HL-60 (cell line): ENCODE results near the gene CCDC28A.

Source experiments
- DNase-seq, 2 experiments: peaks; one replicate each; pipeline ENCODE4 v3.0.0-alpha.2; 2010 to 2020; ENCODE audit warnings: low read depth in 1 of 2, low spot score in 1 of 2
- H3K27ac ChIP-seq: fragments of 250-450 bp; sonication (Bioruptor Pico); replicated peaks from 2 replicates; pipeline ENCODE4 v1.5.1; 2020; ENCODE audit warnings: mild to moderate bottlenecking, moderate library complexity
- H3K27me3 ChIP-seq: fragments of 250-450 bp; sonication (Bioruptor Pico); 2 replicates; pipeline ENCODE4 v1.5.1; 2021; ENCODE audit warnings: mild to moderate bottlenecking, moderate library complexity; ENCODE audit not compliant: insufficient read depth, poor library complexity, severe bottlenecking
- H3K4me3 ChIP-seq: replicated peaks from 2 replicates; pipeline ENCODE4 v1.5.1; 2011; ENCODE audit warnings: mild to moderate bottlenecking, control low read depth, low read length; ENCODE audit not compliant: insufficient read depth
- CTCF ChIP-seq: IDR thresholded peaks from one replicate; pipeline ENCODE4 v1.5.1; 2011; ENCODE audit warnings: low read length, control low read depth, inconsistent platforms; ENCODE audit not compliant: insufficient read depth
- GABPA ChIP-seq: IDR thresholded peaks from 2 replicates; pipeline ENCODE4 v1.6.1; 2012; ENCODE audit warnings: low read depth
- POLR2AphosphoS5 ChIP-seq: IDR thresholded peaks from 2 replicates; pipeline ENCODE4 v1.6.1; 2012; ENCODE audit warnings: low read depth
- SPI1 ChIP-seq: IDR thresholded peaks from 2 replicates; pipeline ENCODE4 v1.6.1; 2012; ENCODE audit warnings: low read depth, mild to moderate bottlenecking, borderline replicate concordance
- long read RNA-seq: library from polyadenylated mRNA; unstranded; transcript quantifications from one replicate; pipeline ENCODE4 v2.0.0, GENCODE V29; 2020
- TF ChIP-seq, protein P1 (sequence below): IDR thresholded peaks from 2 replicates; pipeline ENCODE4 v1.6.1; 2012; ENCODE audit warnings: low read depth; ENCODE audit not compliant: insufficient replicate concordance

CCDC28A gene
- long read RNA-seq, transcript CCDC28A-202 (6 exons, 1,505 nt): major isoform, 160 of 172 reads
- long read RNA-seq, partial matches to known transcripts: 2 of 172 reads
- long read RNA-seq, other reads (novel, unspliced or antisense): 10 of 172 reads

GRCh38 chr6:138773177-138774091, at the start of gene CCDC28A:
Gene CCDC28A (plus strand): TSS chr6:138773769. CDS start chr6:138776121, 2,352 bp downstream.
- Histone ChIP-seq H3K27ac (peak within 1 kb of the TSS; percentile 98), H3K4me3 (peak within 1 kb of the TSS; percentile 67), H3K27me3 (no peaks in the 10 kb centered on the region)
- TF ChIP-seq GABPA (peak; percentile 86), CTCF (no peak), POLR2AphosphoS5 (peak; percentile 31; the same call in 1 of the 2 replicates), SPI1 (peak; percentile 45; the same call in 1 of the 2 replicates)
- TF ChIP-seq, protein P1, sequence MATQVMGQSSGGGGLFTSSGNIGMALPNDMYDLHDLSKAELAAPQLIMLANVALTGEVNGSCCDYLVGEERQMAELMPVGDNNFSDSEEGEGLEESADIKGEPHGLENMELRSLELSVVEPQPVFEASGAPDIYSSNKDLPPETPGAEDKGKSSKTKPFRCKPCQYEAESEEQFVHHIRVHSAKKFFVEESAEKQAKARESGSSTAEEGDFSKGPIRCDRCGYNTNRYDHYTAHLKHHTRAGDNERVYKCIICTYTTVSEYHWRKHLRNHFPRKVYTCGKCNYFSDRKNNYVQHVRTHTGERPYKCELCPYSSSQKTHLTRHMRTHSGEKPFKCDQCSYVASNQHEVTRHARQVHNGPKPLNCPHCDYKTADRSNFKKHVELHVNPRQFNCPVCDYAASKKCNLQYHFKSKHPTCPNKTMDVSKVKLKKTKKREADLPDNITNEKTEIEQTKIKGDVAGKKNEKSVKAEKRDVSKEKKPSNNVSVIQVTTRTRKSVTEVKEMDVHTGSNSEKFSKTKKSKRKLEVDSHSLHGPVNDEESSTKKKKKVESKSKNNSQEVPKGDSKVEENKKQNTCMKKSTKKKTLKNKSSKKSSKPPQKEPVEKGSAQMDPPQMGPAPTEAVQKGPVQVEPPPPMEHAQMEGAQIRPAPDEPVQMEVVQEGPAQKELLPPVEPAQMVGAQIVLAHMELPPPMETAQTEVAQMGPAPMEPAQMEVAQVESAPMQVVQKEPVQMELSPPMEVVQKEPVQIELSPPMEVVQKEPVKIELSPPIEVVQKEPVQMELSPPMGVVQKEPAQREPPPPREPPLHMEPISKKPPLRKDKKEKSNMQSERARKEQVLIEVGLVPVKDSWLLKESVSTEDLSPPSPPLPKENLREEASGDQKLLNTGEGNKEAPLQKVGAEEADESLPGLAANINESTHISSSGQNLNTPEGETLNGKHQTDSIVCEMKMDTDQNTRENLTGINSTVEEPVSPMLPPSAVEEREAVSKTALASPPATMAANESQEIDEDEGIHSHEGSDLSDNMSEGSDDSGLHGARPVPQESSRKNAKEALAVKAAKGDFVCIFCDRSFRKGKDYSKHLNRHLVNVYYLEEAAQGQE: peak; percentile 21
- peak; percentile 89 to 95 for DNase-seq

- TF ChIP-seq, protein P1: no peak
- TF ChIP-seq SPI1: peak; percentile 83
- no peak for TF ChIP-seq CTCF
- no peak for TF ChIP-seq GABPA
- TF ChIP-seq POLR2AphosphoS5: no peak
- DNase-seq: no peak
Measured at GRCh38 chr6:138724015-138724414, 49.6 kb upstream of the CCDC28A start.

GRCh38 chr6:138726066-138726756, 47.4 kb upstream of the CCDC28A start:
- TF ChIP-seq POLR2AphosphoS5 (no peak), CTCF (no peak), SPI1 (no peak), GABPA (no peak)
- TF ChIP-seq, protein P1: no peak
- no peak overlapping the region for H3K4me3 ChIP-seq
- no peak for DNase-seq
- no peaks in the 10 kb centered on the region for H3K27me3 ChIP-seq
- H3K27ac ChIP-seq: no peak overlapping the region

More at GRCh38 chr6:138724015-138724414, 49.6 kb upstream of the CCDC28A start:
- Histone ChIP-seq H3K27me3 (no peaks in the 10 kb centered on the region), H3K4me3 (no peak overlapping the region), H3K27ac (no peak overlapping the region)
